Retinal pigment epithelial cell (primary cell): Measurements from ENCODE around the gene ACSL3.

Experiments used
- DNase-seq: peaks from one replicate; pipeline ENCODE4 v3.0.0-alpha.2; 2010; ENCODE audit warnings: low read depth
- H3K4me3 ChIP-seq: 2 replicates; pipeline ENCODE4 v1.5.1; 2011; ENCODE audit warnings: mild to moderate bottlenecking, low read length, control low read depth, moderate library complexity
- TF ChIP-seq, protein P1 (sequence below): conservative IDR thresholded peaks from 2 replicates; pipeline ENCODE4 v1.5.1; 2011; ENCODE audit warnings: low read depth, low read length, control low read depth, inconsistent platforms

ACSL3 gene

DNA sequence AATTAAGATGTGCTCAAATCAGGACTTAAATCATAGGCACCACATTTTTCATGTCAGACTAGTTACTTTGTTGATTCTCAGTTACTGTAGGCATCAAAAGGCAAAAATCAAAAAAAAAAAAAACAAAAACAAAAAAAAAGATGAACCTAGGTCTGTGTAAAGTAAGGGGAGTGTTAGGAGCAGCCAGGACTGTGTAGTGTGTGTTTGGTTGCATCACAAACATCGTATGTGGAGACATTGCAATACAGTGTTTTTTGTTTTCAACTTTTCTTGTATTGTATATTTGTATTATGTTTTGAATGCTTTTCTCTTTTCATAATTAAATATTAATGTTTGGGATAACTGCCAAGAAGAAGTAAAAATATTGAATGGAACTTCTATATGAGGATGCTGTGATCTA, 82.1 kb downstream of the ACSL3 start:
- DNase-seq = no peak
- TF ChIP-seq, protein P1, sequence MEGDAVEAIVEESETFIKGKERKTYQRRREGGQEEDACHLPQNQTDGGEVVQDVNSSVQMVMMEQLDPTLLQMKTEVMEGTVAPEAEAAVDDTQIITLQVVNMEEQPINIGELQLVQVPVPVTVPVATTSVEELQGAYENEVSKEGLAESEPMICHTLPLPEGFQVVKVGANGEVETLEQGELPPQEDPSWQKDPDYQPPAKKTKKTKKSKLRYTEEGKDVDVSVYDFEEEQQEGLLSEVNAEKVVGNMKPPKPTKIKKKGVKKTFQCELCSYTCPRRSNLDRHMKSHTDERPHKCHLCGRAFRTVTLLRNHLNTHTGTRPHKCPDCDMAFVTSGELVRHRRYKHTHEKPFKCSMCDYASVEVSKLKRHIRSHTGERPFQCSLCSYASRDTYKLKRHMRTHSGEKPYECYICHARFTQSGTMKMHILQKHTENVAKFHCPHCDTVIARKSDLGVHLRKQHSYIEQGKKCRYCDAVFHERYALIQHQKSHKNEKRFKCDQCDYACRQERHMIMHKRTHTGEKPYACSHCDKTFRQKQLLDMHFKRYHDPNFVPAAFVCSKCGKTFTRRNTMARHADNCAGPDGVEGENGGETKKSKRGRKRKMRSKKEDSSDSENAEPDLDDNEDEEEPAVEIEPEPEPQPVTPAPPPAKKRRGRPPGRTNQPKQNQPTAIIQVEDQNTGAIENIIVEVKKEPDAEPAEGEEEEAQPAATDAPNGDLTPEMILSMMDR = no peak
- H3K4me3 ChIP-seq = no peak overlapping the region

DNA sequence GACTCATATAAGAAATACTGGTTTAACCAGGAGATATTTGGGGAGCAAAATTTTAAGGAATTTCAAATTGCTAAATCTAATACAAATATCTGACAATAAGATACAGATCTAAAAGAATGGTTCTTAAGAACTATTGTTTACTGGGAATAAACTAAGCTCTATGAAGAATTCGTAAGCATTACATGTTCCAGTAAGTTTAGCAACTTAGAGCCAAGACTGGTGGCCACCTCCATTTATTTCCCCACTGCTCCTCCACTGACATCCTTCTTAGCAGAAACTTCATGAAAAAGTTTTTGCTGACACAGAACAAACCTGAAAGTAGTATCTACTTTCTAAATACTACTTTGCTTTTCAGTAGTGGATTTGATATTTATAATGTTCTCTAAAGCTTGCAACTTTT, 83.0 kb downstream of the ACSL3 start:
- TF ChIP-seq, protein P1 = no peak
- no peak for DNase-seq
- no peak overlapping the region for H3K4me3 ChIP-seq

DNA sequence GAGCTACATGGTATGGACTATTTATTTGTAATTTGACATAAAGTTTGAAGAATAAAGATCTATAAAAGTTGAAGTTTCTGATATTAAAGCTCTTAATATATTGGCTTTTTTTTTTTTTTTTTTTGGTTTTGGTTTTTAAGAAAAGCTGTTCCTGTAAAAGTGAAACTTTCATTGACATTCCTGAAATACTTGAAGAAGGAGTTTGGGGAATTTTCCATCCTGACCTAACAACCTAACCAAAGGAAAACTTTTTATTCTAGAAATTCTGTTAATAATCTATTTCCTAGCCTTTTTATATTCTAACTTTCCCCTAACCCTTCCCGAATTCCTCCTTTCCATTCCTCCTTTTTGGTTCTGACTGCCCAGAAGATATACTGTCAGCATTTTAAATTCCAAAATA, 83.7 kb downstream of the ACSL3 start:
- H3K4me3 ChIP-seq = no peak overlapping the region
- TF ChIP-seq, protein P1 = no peak
- no peak for DNase-seq

DNA sequence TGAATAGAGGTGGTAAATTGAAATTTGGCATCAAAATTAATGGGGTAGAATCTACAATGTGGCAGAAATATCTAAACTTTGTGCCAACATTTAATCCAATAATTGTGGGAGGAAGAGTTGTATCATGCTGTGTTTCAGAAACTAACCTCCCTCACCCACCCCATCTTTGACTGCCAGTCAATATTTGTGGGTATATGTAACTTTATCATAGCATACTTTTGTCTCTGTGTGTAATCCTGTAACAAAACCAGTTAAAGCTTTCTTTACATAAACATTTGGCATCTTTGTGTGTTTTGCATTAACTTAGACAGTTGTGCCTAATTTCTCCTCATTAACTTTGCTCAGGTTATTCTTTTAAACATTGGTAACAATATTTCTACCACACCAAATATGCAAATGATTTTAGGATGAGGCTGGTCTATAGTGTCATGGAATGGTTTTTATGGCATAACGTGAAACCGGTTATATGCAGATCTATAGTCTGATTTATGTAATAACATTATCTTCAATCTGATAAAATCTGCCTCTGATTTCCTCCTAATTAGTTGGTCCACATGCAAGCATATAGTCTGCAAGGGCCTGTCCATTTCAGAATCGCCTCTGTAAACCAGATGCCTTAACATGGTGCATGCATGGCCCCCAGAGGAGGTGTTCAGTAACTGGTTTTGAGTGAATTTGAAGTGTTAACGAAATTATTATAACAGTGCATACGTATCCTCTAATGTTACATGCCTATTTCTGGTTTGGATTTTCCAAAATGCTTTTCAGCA, 84.3 kb downstream of the ACSL3 start:
- no peak for DNase-seq
- TF ChIP-seq, protein P1 = no peak
- H3K4me3 ChIP-seq = no peak overlapping the region

DNA sequence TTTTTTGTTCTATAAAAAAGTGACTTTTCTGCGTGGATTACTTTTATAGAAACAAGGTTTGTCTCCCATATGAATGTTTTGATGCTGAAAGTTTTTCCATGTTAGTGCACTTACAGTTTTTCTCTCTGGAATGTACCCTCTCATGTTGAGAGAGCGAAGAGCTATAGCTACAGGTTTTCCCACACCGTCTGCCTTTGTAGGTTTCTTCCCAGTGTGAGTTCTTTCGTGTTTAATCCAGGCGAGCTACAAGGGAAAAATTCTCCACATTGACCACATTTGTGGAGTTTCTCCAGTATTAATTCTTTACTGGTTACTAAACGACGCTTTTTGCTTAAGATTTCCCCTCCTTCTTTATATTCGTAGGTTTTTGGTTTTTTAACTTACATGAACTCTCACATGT, 85.1 kb downstream of the ACSL3 start:
- H3K4me3 ChIP-seq = no peak overlapping the region
- TF ChIP-seq, protein P1 = no peak
- no peak for DNase-seq

DNA sequence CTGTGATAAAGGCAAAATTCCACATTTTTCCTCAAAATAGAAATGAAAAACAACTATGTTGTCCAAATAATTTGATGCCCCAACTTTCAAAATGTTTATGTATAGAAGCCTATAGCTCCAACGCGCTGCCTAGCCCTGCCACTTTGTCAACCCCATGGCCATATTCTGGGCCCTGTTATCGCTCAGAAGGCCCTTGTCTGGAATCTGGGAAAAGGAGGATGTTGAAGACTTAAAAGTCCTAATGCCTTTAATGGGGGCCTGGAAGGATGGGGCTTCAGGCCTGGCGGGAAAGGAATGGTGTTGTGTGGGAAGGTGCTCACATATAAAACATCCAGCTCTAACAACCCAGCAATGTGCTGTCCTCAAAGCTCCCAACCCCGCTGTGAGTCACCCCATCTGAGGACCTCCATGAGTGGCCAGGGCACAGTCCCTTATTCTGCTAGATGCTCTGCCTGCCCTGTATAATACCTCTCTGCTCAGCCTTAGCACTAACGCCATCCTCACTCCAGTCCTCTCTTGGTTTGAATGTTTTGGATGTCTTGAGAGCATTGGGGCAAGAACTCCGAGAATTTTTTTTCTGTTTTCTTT, 86.0 kb downstream of the ACSL3 start:
- no peak for DNase-seq
- no peak overlapping the region for H3K4me3 ChIP-seq
- TF ChIP-seq, protein P1 = no peak

DNA sequence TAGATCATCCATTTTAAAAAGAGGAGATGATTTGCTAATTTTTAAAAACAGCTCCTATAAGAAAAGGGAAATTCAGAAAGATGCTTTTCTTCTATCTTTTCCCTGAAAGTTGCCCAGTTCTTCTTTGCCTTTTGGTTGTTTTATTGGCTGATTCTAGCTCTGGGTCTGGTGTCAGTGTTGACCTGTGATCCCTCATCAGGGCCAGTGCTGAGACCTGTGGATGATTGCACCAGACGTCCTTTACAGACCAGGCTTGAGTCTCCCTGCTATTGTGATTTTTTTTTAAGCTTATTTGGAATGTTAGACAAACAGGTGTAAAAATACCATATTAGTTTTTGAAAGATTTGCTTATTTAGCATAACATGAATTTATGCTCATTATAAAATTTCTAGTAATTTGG, 88.2 kb downstream of the ACSL3 start:
- no peak overlapping the region for H3K4me3 ChIP-seq
- no peak for DNase-seq
- TF ChIP-seq, protein P1 = no peak
